ENCODE results near the gene GLT8D2. TPM values are rescaled to one million over a fixed set of nuclear protein-coding genes. Genes with fewer than 3 reads are reported as not detected.

Gene GLT8D2
- total RNA-seq, 1 experiment from 2014 or later: 2.0 TPM

DNA sequence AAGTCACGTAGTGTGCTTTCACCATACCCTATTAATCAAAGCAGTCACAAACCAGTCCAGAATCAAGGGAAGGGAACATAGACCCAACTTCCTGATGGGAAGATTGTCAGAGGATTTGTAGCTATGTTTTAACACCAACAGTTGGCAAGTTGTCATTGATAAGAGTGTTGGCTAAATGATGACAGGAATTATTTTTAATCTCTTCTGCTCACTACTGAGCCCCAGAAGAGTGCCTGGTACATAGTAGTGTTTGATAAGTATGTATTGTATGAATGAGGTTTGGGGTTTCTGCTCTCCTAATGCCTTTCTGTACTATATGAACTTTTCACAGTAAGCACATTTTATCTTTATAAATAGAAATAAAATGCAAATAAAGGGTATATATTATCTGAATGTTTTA is 29.0 kb upstream of the GLT8D2 start:
- Mint-ChIP-seq H3K36me3 (ENCODE audit: insufficient read depth, unreplicated experiment) (peaks cover 38% of the 10 kb centered on the region), H3K4me3 (ENCODE audit: unreplicated experiment) (no peak overlapping the region), H3K9me3 (ENCODE audit: unreplicated experiment) (no peaks in the 10 kb centered on the region), H3K27me3 (ENCODE audit: insufficient read depth, unreplicated experiment) (no peaks in the 10 kb centered on the region), H3K4me1 (ENCODE audit: insufficient read depth, unreplicated experiment) (no peaks in the 10 kb centered on the region), H3K27ac (ENCODE audit: low read depth, unreplicated experiment) (no peak overlapping the region)
- TF ChIP-seq, protein P1, sequence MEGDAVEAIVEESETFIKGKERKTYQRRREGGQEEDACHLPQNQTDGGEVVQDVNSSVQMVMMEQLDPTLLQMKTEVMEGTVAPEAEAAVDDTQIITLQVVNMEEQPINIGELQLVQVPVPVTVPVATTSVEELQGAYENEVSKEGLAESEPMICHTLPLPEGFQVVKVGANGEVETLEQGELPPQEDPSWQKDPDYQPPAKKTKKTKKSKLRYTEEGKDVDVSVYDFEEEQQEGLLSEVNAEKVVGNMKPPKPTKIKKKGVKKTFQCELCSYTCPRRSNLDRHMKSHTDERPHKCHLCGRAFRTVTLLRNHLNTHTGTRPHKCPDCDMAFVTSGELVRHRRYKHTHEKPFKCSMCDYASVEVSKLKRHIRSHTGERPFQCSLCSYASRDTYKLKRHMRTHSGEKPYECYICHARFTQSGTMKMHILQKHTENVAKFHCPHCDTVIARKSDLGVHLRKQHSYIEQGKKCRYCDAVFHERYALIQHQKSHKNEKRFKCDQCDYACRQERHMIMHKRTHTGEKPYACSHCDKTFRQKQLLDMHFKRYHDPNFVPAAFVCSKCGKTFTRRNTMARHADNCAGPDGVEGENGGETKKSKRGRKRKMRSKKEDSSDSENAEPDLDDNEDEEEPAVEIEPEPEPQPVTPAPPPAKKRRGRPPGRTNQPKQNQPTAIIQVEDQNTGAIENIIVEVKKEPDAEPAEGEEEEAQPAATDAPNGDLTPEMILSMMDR (IDR thresholded peaks at IDR 0.05; ENCODE audit: unreplicated experiment): no peak
- no peak for DNase-seq (ENCODE audit: unreplicated experiment)
- POLR2A ChIA-PET: no interaction called here
- CTCF ChIA-PET: no interaction called here
- BruUV-seq (replicated peaks): no TSS peak
- intact Hi-C loops (cut with micrococcal nuclease): no loop called here

DNA sequence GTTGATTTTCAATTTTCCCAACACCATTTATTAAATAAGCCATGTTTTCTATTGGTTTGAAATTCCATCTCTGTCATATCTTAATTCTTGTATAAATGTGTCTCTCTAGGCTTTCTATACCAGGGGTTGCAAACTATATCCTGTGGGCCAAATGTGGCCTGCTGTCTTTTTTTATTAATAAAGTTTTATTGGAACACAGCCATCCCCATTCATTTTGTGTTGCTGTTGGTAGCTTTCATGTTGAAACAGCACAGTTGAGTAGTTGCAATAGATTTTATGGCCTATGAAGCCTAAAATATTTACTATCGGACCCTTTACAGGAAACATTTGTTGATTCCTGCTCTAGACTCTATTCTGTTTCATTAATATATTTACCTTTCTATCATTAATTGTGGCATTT is 23.7 kb upstream of the GLT8D2 start:
- Mint-ChIP-seq H3K4me1 (ENCODE audit: insufficient read depth, unreplicated experiment) (peaks cover under 1% of the 10 kb centered on the region), H3K36me3 (ENCODE audit: insufficient read depth, unreplicated experiment) (peaks cover 50% of the 10 kb centered on the region), H3K4me3 (ENCODE audit: unreplicated experiment) (no peak overlapping the region), H3K9me3 (ENCODE audit: unreplicated experiment) (no peaks in the 10 kb centered on the region), H3K27ac (ENCODE audit: low read depth, unreplicated experiment) (no peak overlapping the region), H3K27me3 (ENCODE audit: insufficient read depth, unreplicated experiment) (no peaks in the 10 kb centered on the region)
- BruUV-seq (replicated peaks): no TSS peak
- no peak for DNase-seq (ENCODE audit: unreplicated experiment)
- ChIA-PET CTCF (interaction anchor here (1.0 kb wide), 1 partner anchor 35 kb away, joined by 3 read pairs; no protein-coding TSS in a partner anchor), POLR2A (no interaction called here)
- TF ChIP-seq, protein P1 (IDR thresholded peaks at IDR 0.05; ENCODE audit: unreplicated experiment): no peak
- intact Hi-C loops (cut with micrococcal nuclease): no loop called here

DNA sequence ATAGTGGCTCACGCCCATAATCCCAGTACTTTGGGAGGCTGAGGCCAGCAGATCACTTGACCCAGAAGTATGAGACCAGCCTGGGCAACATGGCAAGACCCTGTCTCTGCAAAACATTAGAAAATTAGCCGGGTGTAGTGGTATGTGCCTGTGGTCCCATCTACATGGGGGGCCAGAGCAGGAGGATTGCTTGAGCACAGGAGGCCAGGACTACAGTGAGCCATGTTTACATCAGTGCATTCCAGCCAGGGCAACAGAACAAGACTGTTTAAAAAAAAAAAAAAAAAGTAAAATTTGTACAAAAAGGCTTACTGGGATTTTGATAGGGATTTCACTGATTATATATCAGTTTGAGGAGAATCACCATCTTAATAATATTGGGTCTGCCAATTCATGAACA is 22.1 kb upstream of the GLT8D2 start:
- TF ChIP-seq, protein P1 (IDR thresholded peaks at IDR 0.05; ENCODE audit: unreplicated experiment): no peak
- POLR2A ChIA-PET: no interaction called here
- CTCF ChIA-PET: no interaction called here
- DNase-seq (ENCODE audit: unreplicated experiment): no peak
- H3K9me3 Mint-ChIP-seq (ENCODE audit: unreplicated experiment): no peaks in the 10 kb centered on the region
- no peaks in the 10 kb centered on the region for H3K27me3 Mint-ChIP-seq (ENCODE audit: insufficient read depth, unreplicated experiment)
- H3K27ac Mint-ChIP-seq (ENCODE audit: low read depth, unreplicated experiment): no peak overlapping the region
- no TSS peak for BruUV-seq (replicated peaks)
- H3K4me3 Mint-ChIP-seq (ENCODE audit: unreplicated experiment): no peak overlapping the region
- intact Hi-C loops (cut with micrococcal nuclease): no loop called here
- H3K36me3 Mint-ChIP-seq (ENCODE audit: insufficient read depth, unreplicated experiment): peaks cover 56% of the 10 kb centered on the region
- H3K4me1 Mint-ChIP-seq (ENCODE audit: insufficient read depth, unreplicated experiment): peaks cover 6% of the 10 kb centered on the region

DNA sequence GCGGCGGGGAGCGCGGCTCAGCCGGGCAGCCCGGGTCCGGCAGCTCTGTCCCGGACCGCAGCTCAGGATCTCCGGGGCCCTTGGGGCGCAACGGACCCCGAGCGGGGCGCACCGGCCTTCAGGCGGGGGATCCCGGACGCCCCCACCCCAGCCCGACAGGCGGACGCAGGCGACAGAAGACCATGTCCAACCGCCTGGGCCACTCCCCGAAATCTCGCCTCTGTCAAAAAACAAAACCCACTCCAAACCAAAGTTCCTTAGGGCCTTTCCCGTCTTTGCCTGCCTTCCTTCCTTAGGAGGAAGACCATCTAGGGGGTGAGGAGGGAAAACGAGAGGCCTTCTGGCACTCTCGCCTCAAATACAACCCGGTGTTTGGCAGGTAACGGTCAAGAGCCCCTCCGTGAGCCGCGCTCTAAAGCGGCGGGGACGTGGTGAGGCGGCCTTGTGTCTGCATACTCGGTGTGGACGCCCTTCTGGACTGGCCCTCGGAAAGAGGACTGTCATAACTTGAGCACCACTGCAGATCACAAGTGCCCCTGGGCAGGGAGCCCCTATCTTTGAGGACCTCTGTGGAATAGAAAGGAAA is 14.9 kb upstream of the GLT8D2 start:
- peaks cover 32% of the 10 kb centered on the region for H3K36me3 Mint-ChIP-seq (ENCODE audit: insufficient read depth, unreplicated experiment)
- peak overlapping the region; percentile 91 for H3K4me3 Mint-ChIP-seq (ENCODE audit: unreplicated experiment)
- intact Hi-C loops (cut with micrococcal nuclease): loop anchor here (2.0 kb wide), 1 partner anchor 100 kb away; the partner anchor contains the start of gene TDG
- DNase-seq (ENCODE audit: unreplicated experiment): peak; percentile 22
- BruUV-seq (replicated peaks): no TSS peak
- ChIA-PET POLR2A (interaction anchor here (0.7 to 2.6 kb wide), 12 partner anchors 10 to 967 kb away, joined by 3 to 60 read pairs (median 6); partner anchors contain the start of genes HSP90B1 and TDG), CTCF (interaction anchor here (0.7 to 3.4 kb wide), 3 partner anchors 45 to 99 kb away, joined by 3 to 15 read pairs (median 8); partner anchors contain the start of gene TDG)
- TF ChIP-seq, protein P1 (IDR thresholded peaks at IDR 0.05; ENCODE audit: unreplicated experiment): no peak
- no peaks in the 10 kb centered on the region for H3K9me3 Mint-ChIP-seq (ENCODE audit: unreplicated experiment)
- H3K4me1 Mint-ChIP-seq (ENCODE audit: insufficient read depth, unreplicated experiment): peaks cover 10% of the 10 kb centered on the region
- no peaks in the 10 kb centered on the region for H3K27me3 Mint-ChIP-seq (ENCODE audit: insufficient read depth, unreplicated experiment)
- H3K27ac Mint-ChIP-seq (ENCODE audit: low read depth, unreplicated experiment): peak overlapping the region; percentile 75

Measured in MCF 10A (cell line).